Measurements from ENCODE around the gene RPS2.

Gene RPS2

DNA sequence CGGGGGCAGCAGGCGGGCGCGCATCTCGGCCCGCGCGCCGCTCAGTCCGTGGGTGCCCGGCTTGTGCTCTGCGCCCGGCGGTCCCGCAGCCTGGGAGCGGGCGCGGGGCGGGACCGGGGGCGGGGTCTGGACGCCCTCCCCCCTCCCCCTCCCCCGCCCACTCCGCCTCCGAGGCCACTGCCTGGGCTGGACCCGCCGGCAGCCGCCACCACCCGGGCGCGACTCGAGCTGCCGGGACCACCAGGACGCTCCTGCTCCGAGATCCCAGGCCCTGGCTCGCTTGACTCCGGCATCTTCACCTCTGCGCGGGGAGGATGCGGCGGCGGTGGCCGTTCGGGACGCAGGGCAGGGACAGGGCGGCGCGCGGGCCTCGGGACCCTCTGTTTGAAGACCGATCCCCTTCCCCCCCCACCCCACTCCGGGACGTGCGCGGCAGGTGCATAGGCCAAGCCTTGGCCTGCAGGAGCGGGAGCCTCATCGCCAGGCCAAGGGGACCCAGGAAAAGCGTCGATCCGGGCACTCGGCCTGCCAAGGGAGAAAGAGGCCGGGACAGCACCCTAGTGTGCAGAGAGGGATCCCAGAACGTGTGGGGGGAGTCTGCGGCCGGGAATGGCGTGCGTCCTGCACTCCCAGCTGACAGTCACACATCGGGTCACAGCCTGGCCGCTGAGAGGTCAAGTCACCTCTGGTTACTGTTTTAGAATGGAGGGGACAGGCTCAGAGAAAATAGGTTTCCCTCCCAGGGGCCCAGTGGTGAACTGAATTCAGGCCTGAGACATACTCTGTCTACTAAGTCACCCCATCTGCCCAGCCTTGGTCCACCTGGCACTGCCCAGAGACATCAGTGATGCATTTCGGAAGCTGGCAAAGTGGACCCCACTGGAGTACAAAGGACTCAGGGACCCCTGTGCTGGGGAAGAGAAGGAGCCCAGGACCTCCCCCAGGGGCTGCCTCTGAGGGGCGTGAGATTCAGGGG, 46.0 kb downstream of the RPS2 start, which contains the start of gene HS3ST6:
HS3ST6 (minus strand) TSS at position 65 of the 976 bp plus-strand sequence. CDS start 92 bp downstream, outside the sequence.
- DNase-seq (ENCODE audit: low spot score), result no peak

- no peak for DNase-seq (ENCODE audit: low spot score)
Observed at GRCh38 chr16:1917665-1918350, 46.8 kb downstream of the RPS2 start.

DNA sequence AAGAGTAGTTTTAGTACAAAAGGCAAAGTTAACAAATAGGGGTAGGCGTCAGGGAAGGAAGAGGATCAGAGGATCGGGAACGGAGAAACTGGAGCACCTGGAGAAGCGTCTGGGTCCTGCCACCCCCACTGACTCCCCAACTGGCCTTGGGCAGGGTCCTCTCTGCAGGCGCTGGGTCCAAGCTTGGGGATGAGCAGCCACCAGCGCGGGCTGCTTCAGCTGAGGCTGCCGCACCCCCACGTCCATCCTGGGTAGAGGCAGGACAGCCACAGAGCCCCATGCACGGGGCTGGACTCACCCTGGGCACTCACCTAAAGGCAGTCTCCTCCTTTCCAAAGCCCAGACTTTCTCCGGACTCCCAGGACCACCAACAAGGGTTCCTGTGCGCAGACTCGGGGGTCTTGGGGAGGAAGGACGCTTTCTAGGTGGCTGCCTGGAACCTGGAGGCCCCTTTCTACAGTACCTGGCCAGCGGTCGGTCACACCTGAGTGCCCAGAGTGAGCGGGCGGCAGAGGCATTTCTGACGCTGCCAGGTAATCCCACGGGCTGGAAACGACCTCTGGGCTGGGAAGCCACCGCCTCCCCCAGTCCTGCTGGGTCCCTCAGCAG, 47.5 kb downstream of the RPS2 start:
- DNase-seq (ENCODE audit: low spot score), result no peak

DNA sequence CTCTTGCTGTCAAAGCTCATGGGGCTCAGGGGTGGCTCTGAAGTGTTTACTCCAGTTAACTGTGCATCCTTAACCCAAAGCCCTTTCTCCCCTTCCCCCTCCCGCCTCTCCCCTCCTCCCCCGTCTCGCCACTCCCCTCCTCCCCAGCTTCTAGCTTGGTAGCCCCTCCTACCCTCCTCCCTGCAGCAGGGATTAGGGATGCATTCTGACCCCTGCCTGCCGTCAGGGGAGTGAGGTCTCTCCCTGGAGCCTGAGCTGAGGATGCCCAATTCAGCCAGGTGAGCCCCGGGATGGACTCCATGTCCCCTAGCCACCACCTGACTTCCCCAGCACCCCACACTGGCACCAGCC, 48.0 kb downstream of the RPS2 start:
- DNase-seq (ENCODE audit: low spot score), result no peak

DNA sequence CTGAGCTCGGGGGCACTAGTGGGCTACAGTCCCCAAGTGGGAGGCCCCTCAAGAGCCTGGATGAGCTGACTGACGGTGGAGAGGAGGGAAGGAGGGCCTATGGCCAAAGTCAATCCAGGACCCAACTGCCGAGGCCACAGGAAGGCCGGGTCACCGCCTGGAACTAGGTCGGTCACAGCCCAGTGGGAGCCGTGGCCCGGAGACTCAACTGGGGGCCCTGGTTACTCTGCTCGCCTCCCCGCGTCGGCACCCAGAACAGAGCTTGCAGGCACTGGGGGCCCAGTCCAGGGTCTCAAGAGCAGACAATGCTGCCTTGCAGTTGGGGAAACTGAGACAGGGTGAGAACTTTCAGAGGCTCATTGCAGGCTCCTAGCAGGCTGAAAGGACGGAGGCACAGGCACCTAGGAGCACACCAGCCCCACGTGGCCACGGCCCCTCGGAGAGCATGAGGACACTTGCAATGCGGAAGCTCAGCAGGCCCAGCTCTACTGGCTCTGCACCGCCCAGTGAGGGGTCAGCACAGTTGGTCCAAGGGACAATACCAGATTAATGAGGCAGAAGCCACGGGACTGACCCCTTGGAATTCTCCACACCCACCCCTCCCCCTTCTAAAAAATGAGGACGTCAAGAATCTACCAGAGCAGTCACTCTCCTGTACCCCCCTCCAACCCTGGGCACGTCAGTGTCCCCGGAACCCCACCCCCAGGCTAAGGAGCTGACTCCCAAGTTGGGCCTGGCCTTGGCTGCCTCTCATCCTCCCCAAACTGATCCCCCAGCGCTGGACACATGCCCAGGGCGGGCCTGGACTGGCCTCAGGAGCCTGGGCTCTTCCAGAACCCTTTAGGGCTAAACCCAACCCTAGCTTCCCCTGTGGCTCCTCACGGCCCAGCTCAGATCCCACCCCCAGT, 48.6 kb downstream of the RPS2 start:
- no peak for DNase-seq (ENCODE audit: low spot score)

GRCh38 chr16:1914988-1915387, 49.6 kb downstream of the RPS2 start:
- no peak for DNase-seq (ENCODE audit: low spot score)

DNA sequence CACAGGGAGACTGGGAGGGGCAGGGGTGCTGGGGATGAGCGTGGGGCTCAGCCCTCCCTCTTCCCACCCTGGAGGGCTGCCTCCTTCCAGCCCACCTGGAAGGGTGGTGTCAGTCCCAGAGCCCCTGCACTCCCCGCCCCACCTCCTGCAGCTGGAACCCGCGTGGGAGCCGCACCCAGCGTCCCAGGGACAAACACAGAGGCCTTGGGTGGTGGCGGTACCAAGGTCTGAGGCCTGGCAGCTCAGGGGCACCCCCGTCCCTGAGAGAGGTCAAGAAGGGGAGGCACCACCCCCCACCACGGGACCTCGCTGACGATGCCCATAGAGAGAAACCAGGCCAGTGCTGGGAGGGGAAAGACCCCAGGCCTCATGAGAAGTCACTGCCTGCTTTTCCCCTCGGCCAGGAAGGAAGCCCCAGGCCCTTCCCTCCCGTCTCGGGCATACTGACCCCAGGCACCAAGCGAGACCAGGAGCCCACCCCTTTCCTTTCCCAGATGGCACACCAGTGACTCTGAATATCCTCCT, 50.5 kb downstream of the RPS2 start:
- DNase-seq (ENCODE audit: low spot score), result no peak

DNA sequence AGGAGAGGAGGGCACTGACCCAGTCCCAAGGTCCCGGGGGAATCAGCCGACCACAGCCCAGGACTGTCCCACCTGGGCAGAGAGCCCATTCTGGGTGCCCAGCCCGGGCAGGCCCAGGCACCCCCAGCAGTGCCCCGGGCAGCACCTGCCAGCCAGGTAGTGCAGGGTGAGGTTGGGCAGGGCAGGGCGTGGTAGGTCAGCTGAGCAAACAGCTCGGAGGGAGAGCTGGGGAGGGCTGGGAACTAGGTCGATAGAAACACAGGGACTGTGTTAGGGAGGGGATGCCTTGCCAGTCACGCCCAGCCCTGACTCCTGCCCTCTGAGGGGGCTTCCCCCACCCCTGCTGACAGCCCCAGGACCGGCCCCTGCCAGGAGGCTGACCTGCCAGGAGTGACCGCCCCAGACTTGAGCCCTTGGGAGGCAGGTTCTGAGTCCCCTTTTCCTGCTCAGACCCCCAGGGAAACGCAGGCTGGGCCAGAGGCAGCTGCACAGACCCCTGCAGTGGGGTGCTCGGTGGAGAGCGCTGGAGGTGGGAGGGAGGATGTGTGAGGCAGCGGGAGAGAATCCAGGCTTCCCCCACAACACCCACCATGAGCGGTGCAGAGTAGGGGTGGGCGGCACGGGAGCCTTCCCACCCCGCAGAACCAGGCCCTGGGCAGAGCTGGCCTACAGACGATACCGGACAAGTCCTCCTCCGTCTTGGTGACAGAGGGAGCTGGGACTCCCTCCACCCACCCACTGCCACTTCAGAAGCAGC, 51.1 kb downstream of the RPS2 start:
- no peak for DNase-seq (ENCODE audit: low spot score)

GRCh38 chr16:1912215-1912543, 52.4 kb downstream of the RPS2 start:
- DNase-seq (ENCODE audit: low spot score), result no peak

All from cerebellar cortex (tissue), 1 donor.